HG03520 (cell line): ENCODE results near the gene BGN.

Experiments used
- ATAC-seq: cut with Tn5 transposase; IDR thresholded peaks from one replicate; pipeline ENCODE4 v1.9.1; 2021; ENCODE audit warnings: mild to moderate bottlenecking, moderate library complexity; ENCODE audit not compliant: unreplicated experiment

Gene BGN

DNA sequence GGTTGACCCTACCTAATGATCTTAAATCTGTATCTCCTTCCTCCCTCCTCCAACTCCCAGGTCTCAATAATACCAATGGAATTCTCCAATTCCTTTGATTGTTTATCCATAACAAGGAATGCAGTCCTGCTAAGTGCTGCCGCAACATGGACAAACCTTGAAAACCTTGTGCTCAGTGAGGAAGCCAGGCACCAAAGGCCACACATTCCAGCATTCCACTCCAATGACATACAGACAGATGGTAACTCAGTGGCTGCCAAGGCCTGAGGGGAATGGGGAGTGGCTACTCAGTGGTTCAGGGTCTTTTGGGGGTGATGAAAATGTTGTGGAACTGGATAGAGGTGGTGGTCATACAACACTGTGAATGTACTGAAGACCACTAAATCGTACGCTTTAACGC lies 34.8 kb upstream of the BGN start:
- no peak for ATAC-seq

DNA sequence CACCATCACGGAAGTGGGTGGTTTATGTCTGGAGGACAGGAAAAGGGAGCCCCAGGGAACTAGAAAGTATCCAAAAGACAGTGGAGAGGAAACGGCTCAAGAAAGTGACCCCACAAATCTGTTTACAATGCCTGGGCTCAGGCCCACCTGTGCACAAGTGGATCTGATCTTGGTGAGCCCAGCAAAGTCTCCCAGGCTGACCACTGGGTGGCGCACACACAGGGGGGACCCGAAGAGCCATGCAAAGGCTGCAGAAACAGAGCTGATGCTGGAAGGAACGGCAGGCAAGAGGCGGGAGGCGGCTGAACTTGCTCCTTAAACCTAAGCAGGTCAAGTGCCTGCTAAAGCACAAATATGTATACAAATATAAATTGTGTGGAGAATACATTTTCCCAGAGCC lies 34.0 kb upstream of the BGN start:
- no peak for ATAC-seq

- no peak for ATAC-seq
Observed at GRCh38 chrX:153462291-153462690, 32.5 kb upstream of the BGN start.

DNA sequence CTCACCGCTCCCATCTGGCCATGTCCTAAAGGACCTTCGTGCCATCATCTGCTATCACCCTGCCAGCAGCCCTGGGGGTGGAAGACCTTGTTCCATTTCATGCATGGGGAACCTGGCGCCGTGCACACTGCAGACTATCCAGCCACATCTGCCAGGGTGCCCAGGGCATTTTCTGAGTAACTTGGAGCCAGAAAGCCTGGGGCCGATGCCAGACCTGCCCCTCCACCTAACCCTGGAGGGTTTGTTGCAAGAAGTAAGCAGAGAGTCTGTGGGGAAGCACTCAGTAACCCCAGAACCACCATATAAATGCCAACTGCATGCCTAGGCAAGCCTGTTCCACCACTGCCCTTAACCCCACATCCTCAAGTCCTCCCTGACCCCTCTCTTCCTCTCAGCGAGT lies 31.7 kb upstream of the BGN start:
- no peak for ATAC-seq

GRCh38 chrX:153463556-153463955 lies 31.2 kb upstream of the BGN start:
- ATAC-seq = no peak

DNA sequence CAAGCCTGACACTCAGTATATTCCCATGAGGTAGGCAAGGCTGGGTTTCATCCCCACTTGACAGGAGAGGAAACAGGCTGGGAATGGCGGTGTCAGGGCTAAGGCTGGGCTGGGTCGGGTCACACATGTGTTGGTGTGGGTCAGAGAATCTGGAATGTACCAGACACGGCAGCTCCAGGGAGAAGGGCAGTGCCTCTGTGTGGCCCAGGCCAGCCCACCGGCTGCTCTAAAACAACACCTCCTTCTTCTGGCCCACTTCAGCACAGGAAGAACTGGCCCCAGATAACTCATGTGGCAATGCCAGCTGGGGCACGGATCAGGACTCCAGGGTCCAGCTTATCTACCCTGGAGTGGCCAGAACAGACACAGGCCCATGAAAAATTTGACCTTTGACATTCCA lies 30.7 kb upstream of the BGN start:
- ATAC-seq = no peak

GRCh38 chrX:153465691-153466380 lies 28.9 kb upstream of the BGN start:
- ATAC-seq = no peak

- no peak for ATAC-seq
Observed at GRCh38 chrX:153468008-153468580, 26.7 kb upstream of the BGN start.

- ATAC-seq = peak; percentile 27
Observed at GRCh38 chrX:153469811-153470410, 24.9 kb upstream of the BGN start.

- ATAC-seq = peak; percentile 68
Observed at GRCh38 chrX:153470411-153471363, 24.1 kb upstream of the BGN start, which contains the start of gene HAUS7. Gene HAUS7, minus strand, starts transcription at chrX:153470576. Its CDS starts 19 bp downstream, at chrX:153470557.

- ATAC-seq = no peak
Observed at GRCh38 chrX:153471663-153472280, 23.0 kb upstream of the BGN start.

DNA sequence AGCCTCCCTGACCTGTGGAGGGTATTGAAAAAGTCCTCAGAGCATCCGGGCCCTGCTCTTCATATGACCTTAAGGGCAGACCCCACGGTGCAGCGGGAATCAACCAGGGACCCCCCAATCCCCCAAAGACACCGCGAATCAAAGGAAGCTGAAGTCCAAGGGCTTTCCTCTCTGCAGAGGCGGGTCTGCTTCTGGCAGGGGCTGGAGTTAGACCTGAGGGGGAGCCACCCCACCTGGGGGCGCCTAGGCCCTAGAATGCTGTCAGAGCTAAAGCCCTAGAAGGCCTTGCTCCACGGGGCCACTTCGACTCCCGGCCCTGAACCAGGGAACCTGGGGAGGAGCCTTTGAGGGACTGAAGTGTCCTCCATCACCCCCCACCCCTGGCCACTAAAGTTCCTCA lies 21.7 kb upstream of the BGN start:
- no peak for ATAC-seq

DNA sequence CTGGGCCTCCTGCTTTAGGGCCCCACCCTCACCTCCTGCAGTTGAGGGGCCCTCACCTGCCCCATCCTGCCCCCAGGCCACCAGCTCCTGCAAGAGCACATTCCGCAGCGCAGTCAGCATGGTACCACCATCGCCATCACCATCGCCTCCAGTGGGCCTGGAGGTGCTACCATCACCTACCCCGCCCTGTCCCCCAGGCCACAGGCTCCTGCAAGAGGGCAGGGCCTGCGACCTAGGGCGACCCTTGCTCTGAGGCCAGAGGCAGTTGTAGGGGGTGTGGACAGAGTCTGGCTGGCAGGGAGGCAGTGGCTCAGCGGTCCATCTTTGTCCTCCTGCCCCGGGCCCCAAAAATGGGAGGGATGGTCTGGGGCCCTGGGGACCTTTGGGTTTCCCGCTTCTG lies 20.5 kb upstream of the BGN start:
- no peak for ATAC-seq

DNA sequence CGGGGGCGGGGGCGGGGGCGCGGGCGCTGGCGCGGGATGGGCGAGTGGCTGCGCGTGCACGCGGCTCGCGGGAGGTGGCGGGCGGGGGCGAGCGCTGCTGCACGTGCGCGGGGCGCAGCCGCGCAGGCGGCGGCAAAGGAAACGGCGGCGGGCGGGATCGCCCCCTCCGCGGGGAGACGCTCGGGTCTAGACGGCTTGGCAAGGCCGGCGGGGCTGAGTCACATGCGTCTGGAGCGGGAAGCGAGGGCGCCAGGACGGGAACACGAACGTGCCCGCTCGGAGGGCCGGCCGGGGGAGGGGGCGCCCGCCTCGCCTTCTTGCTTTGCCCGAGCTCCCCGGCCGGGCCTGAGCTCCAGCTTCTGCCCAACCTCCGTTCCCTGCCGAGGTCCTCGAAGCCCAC lies 20.1 kb upstream of the BGN start:
- no peak for ATAC-seq

DNA sequence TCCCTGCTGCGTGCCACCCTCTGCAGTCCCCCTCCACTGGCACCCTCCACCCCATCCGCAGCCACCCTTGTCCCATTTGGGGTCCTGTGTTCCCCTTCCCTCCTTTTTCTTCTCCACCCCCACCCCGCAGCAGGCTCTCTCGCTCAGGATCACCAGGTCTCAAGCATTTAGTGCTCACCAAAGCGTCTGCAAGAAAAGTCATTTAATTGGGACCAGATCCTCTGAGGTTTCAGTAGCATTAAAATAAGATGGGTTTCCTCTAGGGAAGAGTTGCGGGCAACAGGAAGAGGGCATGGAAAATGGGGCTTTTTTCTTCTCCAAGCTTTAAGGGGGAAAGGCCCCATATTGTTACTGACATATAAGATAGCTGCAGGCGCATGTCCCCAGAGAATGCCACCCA lies 19.5 kb upstream of the BGN start:
- ATAC-seq = no peak

DNA sequence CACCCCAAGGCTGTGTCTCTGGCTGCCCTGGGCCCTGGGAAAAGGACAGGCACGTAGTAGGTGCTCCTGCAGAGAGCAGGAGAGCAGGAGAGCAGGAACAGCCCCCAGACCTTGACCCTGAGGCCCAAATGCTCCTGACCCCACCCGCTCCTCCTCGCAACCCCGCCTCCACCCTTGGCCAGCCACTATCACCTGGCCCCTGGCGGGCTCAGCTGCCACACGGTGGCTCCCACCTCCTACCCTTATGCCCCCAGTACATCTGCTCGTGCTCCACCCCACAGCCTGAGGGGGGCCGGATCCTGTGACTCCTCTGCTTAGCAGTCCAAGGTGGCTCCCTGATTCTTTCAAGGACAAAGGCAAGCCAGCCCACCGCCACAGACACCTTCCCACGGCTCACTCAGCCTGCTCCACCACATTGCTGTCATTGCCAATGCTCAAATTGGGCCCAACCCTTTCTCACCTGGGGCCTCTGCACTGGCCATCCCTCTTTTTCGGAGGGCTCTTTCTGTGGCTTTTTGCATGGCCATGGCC lies 19.0 kb upstream of the BGN start:
- ATAC-seq = no peak

DNA sequence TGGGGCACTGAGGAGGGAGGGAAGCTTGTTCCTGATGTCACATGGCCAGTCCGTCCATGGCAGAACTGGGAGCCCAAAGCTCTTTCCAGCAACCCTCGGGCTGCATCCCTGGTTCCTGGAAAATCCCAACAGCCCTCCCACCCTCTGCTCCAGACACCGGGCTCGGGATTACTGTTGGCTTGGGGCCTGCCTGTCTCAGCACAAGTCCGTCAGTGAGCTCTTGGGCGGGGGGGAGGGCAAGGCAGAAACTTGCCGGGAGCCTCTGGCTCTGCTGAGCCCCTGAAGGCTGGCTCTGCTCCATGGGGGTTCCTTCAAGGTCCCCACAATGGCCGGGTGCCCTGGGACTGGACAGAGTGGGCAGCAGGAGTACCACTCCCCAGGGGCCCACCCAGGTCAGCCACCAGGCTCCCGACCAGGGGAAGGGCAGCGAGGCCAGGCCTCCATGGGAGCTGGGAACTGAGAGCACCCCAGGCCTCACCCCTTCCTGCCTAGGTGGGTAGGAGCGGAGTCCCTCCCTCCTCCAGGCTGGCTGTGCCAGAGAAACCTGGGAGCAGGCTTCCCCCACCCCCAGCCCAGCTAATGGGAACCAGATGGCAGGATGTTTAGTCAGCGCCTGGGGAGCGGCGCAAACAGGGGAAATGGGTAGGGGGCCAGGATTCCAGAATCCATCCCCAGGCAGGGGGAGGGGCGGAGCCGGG lies 18.0 kb upstream of the BGN start:
- no peak for ATAC-seq

GRCh38 chrX:153477364-153477857 lies 17.4 kb upstream of the BGN start:
- ATAC-seq = no peak

DNA sequence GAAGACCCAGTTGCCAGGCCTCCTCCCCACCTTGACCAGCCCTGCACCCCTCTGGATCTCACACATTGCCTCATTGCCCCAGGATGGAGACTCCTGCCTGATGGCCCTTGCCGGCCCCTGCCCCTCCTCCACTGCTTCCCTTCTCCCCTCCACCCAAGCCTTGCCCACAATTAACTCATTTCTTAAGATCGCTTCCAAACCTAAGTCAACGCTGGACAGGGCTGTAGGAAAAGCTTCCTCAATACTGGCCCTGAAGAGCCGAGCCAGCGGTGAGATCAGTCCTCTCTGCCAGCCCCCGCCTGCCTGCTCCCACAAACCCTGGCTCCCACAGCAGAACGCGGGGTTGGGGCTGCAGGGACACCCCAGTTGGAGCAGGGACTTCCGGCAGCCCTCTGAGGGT lies 16.9 kb upstream of the BGN start:
- ATAC-seq = no peak

DNA sequence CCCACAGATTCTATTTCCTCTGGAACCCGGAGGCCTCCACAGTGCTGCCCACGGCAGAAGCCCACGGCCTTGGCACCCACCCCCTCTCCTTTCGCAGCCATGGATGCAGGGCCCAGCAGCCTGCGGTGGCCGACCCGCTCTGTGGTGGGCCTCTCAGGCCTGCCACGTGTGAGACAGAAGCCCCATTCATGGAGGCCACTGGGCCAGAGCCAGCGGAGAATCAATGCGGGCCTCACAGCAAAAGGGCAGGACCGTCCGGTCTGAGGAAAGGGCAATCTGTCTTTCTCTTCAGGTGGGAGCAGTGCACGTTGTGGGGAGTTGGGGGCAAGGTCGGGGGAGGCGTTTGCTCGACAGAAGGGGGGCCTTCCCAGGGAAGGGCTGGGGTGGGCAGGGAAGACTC lies 16.0 kb upstream of the BGN start:
- ATAC-seq = no peak
